SK-N-SH (cell line): ENCODE results near the gene ZNF425. TPM values are rescaled to one million over a fixed set of nuclear protein-coding genes. Genes with fewer than 3 reads are reported as not detected.

Experiments used
- CTCF ChIA-PET: fragments of 300-600, 350-600 bp; formaldehyde crosslinking; extraction: SDS; loops from one replicate; lab custom pipeline; 2021; lab: Yijun Ruan, JAX
- POLR2A ChIA-PET: fragments of 350-600 bp; sonication (Branson Sonifier 250); formaldehyde crosslinking; extraction: SDS; loops from one replicate; lab custom pipeline; 2020; ENCODE audit warnings: antibody characterized with exemption, inconsistent platforms; lab: Yijun Ruan, JAX
- DNase-seq: peaks from one replicate; pipeline ENCODE4 v3.0.0; 2012
- H2AFZ ChIP-seq: fragments of 200-600 bp; sonication (generic); 2 replicates; pipeline ENCODE4 v1.8.1; 2016; ENCODE audit warnings: antibody characterized with exemption, mild to moderate bottlenecking, low read depth
- H3F3A ChIP-seq: fragments of 200-600 bp; sonication (generic); replicated peaks from 2 replicates; pipeline ENCODE3; 2016; ENCODE audit warnings: antibody characterized with exemption, mild to moderate bottlenecking; ENCODE audit not compliant: insufficient read depth
- H3K27ac ChIP-seq, 2 experiments: fragments of 200-500 bp in 1 of 2; fragments of 200-600 bp in 1 of 2; sonication (Bioruptor generic) in 1 of 2; sonication (generic), shearing (Covaris generic) in 1 of 2; 2 replicates each; pipeline versions ENCODE4 v1.5.1 to v1.6.1; 2014 to 2016; ENCODE audit warnings: low read depth in 2 of 2, inconsistent platforms in 1 of 2, low read length in 1 of 2, mild to moderate bottlenecking in 1 of 2, mixed read lengths in 1 of 2
- H3K27me3 ChIP-seq: fragments of 200-600 bp; sonication (generic), shearing (Covaris generic); 2 replicates; pipeline ENCODE4 v1.6.1; 2016; ENCODE audit warnings: mixed run types; ENCODE audit not compliant: insufficient read depth
- H3K36me3 ChIP-seq, 2 experiments: fragments of 200-500 bp in 1 of 2; fragments of 200-600 bp in 1 of 2; sonication (Bioruptor generic) in 1 of 2; sonication (generic) in 1 of 2; replicated peaks in 1 of 2; 2 replicates each; pipeline versions ENCODE3 to v1.5.1; 2014 to 2016; ENCODE audit warnings: low read length in 1 of 2, mild to moderate bottlenecking in 1 of 2; ENCODE audit not compliant: insufficient read depth in 2 of 2, control insufficient read depth in 1 of 2
- H3K4me1 ChIP-seq, 2 experiments: fragments of 200-500 bp in 1 of 2; fragments of 200-600 bp in 1 of 2; sonication (Bioruptor generic) in 1 of 2; sonication (generic), shearing (Covaris generic) in 1 of 2; 2 replicates each; pipeline versions ENCODE4 v1.5.1 to v1.6.1; 2014 to 2016; ENCODE audit warnings: low read depth in 1 of 2, low read length in 1 of 2, mixed run types in 1 of 2; ENCODE audit not compliant: insufficient read depth in 2 of 2, control insufficient read depth in 1 of 2
- H3K4me2 ChIP-seq: fragments of 200-600 bp; sonication (generic), shearing (Covaris generic); 2 replicates; pipeline ENCODE4 v1.6.1; 2017; ENCODE audit warnings: mixed run types
- H3K4me3 ChIP-seq, 2 experiments: fragments of 200-500 bp in 1 of 2; fragments of 200-600 bp in 1 of 2; sonication (Bioruptor generic) in 1 of 2; sonication (generic), shearing (Covaris generic) in 1 of 2; 2 replicates each; pipeline versions ENCODE4 v1.5.1 to v1.8.1; 2014 to 2016; ENCODE audit warnings: low read depth in 2 of 2, inconsistent platforms in 1 of 2, low read length in 1 of 2, mild to moderate bottlenecking in 1 of 2, mixed read lengths in 1 of 2, moderate library complexity in 1 of 2
- H3K79me2 ChIP-seq: fragments of 200-600 bp; sonication (generic); 2 replicates; pipeline ENCODE4 v1.8.1; 2017; ENCODE audit warnings: mild to moderate bottlenecking; ENCODE audit not compliant: insufficient read depth
- H3K9ac ChIP-seq: fragments of 200-600 bp; sonication (generic); 2 replicates; pipeline ENCODE4 v1.6.1; 2017; ENCODE audit warnings: mixed run types
- H3K9me2 ChIP-seq: fragments of 200-600 bp; sonication (generic); 2 replicates; pipeline ENCODE4 v1.6.1; 2017; ENCODE audit warnings: mixed run types
- H3K9me3 ChIP-seq: fragments of 200-600 bp; sonication (generic); 2 replicates; pipeline ENCODE4 v1.6.1; 2017; ENCODE audit warnings: mixed run types, mild to moderate bottlenecking, moderate library complexity
- H4K20me1 ChIP-seq: fragments of 200-600 bp; sonication (generic); 2 replicates; pipeline ENCODE4 v1.6.1; 2017; ENCODE audit warnings: mild to moderate bottlenecking, mixed run types; ENCODE audit not compliant: insufficient read depth
- CHD2 ChIP-seq: fragments of 150-350 bp; IDR thresholded peaks from 2 replicates; pipeline ENCODE4 v1.6.1; 2018; ENCODE audit warnings: low read length; ENCODE audit not compliant: partially characterized antibody
- ELF1 ChIP-seq: IDR thresholded peaks from 2 replicates; pipeline ENCODE4 v1.4.0; 2012
- JUND ChIP-seq: IDR thresholded peaks from 2 replicates; pipeline ENCODE4 v1.4.0; 2012
- NRF1 ChIP-seq: IDR thresholded peaks from 2 replicates; pipeline ENCODE4 v1.6.1; 2012; ENCODE audit warnings: low read depth, mild to moderate bottlenecking, low read length
- RXRA ChIP-seq: IDR thresholded peaks from 2 replicates; pipeline ENCODE4 v1.4.0; 2012; ENCODE audit warnings: low read depth, mild to moderate bottlenecking, borderline replicate concordance
- SIN3A ChIP-seq: IDR thresholded peaks from 2 replicates; pipeline ENCODE4 v1.6.1; 2012; ENCODE audit warnings: low read depth, mild to moderate bottlenecking, low read length, moderate library complexity, borderline replicate concordance
- TAF1 ChIP-seq: IDR thresholded peaks from 2 replicates; pipeline ENCODE4 v1.6.1; 2012; ENCODE audit warnings: low read depth, mild to moderate bottlenecking, low read length, moderate library complexity, borderline replicate concordance
- TCF12 ChIP-seq: IDR thresholded peaks from 2 replicates; pipeline ENCODE4 v1.4.0; 2012
- WGBS: methylation state at CpG from one replicate; pipeline ENCODE4 v1.1.6; 2017; ENCODE audit warnings: low lambda C conversion rate; 5-methylcytosine and 5-hydroxymethylcytosine counted together
- polyA plus RNA-seq, 3 experiments: library from polyadenylated mRNA; depleted of rRNA; stranded (reverse); fragments of >200 nt; gene quantifications; 2 replicates each; pipeline ENCODE4 v1.2.3, GENCODE V29; 2012
- TF ChIP-seq, protein P1 (sequence below): IDR thresholded peaks from 2 replicates; pipeline ENCODE4 v1.4.0; 2012; ENCODE audit warnings: low read depth
- TF ChIP-seq, protein P2 (sequence below): fragments of 150-350 bp; IDR thresholded peaks from 2 replicates; pipeline ENCODE4 v1.6.1; 2016; ENCODE audit warnings: mild to moderate bottlenecking, low read depth, low read length
- TF ChIP-seq, protein P3 (sequence below): IDR thresholded peaks from 2 replicates; pipeline ENCODE4 v1.6.1; 2012; ENCODE audit warnings: mild to moderate bottlenecking, low read depth, low read length, moderate library complexity

Gene ZNF425
- polyA plus RNA-seq, 1 of the 3 experiments (the other 2 are of a cell fraction), result 1.4 TPM

DNA sequence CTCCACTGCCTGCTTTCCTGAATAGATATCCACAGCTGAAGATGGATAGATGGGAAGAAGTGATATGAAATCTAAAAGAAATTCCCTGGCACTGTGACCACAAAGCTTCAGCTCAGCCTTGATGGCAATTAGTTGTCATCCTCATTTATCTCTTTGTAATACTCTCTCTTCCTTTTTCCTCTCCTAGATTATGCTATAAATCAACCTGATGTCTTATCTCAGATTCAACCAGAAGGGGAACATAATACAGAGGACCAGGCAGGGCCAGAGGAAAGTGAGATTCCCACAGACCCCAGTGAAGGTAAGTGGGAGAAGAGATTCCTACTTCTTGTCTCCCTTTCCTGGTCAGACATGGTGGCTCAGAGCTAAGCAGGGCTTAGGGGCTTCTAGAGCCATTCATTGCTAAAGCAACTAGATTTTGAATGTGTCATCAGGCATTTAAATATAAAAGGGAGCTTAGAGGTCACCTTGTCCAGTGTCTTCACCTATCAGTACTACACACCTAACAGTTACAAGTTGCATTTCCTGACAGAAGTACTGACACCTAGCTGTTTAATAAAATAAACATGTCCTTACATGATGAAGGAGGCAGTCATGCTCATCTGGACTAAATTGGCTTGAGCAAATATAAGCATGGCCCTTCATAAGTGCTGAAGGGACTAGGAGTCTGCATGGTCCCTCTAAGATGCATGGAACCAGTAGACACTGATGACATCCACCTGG lies 40.7 kb upstream of the ZNF425 start:
- Histone ChIP-seq H3K27me3 (no peaks in the 10 kb centered on the region), H3K36me3 (peaks cover 38 to 79% of the 10 kb centered on the region in 2 experiments), H3K9ac (no peak overlapping the region), H3K79me2 (peaks cover 20% of the 10 kb centered on the region), H4K20me1 (no peaks in the 10 kb centered on the region), H3K4me2 (no peak overlapping the region), H3K4me3 (no peak overlapping the region), H3K27ac (no peak overlapping the region), H3F3A (peaks cover 6% of the 10 kb centered on the region), H3K9me2 (no peaks in the 10 kb centered on the region), H3K9me3 (no peaks in the 10 kb centered on the region), H3K4me1 (no peaks in the 10 kb centered on the region), H2AFZ (no peak overlapping the region)
- CTCF ChIA-PET, result interaction anchor here (0.8 to 2.2 kb wide), 5 partner anchors 16 to 95 kb away, joined by 3 to 9 read pairs (median 6); partner anchors contain the start of genes ZNF282, ZNF398 and ZNF783
- POLR2A ChIA-PET, result no interaction called here
- TF ChIP-seq TCF12 (no peak), TAF1 (no peak), JUND (no peak), NRF1 (no peak), RXRA (no peak), SIN3A (no peak), ELF1 (no peak), CHD2 (no peak)
- TF ChIP-seq, protein P1, sequence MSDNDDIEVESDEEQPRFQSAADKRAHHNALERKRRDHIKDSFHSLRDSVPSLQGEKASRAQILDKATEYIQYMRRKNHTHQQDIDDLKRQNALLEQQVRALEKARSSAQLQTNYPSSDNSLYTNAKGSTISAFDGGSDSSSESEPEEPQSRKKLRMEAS, result no peak
- TF ChIP-seq, protein P2, sequence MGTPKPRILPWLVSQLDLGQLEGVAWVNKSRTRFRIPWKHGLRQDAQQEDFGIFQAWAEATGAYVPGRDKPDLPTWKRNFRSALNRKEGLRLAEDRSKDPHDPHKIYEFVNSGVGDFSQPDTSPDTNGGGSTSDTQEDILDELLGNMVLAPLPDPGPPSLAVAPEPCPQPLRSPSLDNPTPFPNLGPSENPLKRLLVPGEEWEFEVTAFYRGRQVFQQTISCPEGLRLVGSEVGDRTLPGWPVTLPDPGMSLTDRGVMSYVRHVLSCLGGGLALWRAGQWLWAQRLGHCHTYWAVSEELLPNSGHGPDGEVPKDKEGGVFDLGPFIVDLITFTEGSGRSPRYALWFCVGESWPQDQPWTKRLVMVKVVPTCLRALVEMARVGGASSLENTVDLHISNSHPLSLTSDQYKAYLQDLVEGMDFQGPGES, result no peak
- DNase-seq, result no peak

DNA sequence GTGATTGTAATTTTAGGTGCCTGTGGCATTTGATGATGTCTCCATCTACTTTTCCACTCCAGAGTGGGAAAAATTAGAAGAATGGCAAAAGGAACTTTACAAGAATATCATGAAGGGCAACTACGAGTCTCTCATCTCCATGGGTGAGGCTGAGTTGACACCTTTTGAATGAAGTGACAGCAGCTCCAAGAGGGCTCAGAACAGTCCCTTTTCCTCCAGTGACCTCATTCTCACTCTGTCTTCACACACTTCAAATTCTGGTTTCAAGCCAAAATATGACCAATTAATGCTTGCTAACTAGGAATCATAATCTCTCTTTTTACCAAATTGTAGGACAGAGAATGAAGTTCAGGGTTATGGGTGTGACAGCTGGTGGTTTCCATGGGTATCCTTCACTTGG lies 40.0 kb upstream of the ZNF425 start:
- H3K36me3 ChIP-seq, result peaks cover 37 to 79% of the 10 kb centered on the region in 2 experiments
- H3K4me2 ChIP-seq, result no peak overlapping the region
- TF ChIP-seq, protein P3, sequence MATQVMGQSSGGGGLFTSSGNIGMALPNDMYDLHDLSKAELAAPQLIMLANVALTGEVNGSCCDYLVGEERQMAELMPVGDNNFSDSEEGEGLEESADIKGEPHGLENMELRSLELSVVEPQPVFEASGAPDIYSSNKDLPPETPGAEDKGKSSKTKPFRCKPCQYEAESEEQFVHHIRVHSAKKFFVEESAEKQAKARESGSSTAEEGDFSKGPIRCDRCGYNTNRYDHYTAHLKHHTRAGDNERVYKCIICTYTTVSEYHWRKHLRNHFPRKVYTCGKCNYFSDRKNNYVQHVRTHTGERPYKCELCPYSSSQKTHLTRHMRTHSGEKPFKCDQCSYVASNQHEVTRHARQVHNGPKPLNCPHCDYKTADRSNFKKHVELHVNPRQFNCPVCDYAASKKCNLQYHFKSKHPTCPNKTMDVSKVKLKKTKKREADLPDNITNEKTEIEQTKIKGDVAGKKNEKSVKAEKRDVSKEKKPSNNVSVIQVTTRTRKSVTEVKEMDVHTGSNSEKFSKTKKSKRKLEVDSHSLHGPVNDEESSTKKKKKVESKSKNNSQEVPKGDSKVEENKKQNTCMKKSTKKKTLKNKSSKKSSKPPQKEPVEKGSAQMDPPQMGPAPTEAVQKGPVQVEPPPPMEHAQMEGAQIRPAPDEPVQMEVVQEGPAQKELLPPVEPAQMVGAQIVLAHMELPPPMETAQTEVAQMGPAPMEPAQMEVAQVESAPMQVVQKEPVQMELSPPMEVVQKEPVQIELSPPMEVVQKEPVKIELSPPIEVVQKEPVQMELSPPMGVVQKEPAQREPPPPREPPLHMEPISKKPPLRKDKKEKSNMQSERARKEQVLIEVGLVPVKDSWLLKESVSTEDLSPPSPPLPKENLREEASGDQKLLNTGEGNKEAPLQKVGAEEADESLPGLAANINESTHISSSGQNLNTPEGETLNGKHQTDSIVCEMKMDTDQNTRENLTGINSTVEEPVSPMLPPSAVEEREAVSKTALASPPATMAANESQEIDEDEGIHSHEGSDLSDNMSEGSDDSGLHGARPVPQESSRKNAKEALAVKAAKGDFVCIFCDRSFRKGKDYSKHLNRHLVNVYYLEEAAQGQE, result no peak
- no peak for TF ChIP-seq TCF12
- TF ChIP-seq SIN3A, result no peak
- TF ChIP-seq RXRA, result no peak
- H4K20me1 ChIP-seq, result no peaks in the 10 kb centered on the region
- no peak overlapping the region for H3K4me3 ChIP-seq
- H3K27ac ChIP-seq, result no peak overlapping the region
- H3K79me2 ChIP-seq, result peaks cover 26% of the 10 kb centered on the region
- no peaks in the 10 kb centered on the region for H3K9me3 ChIP-seq
- no peak overlapping the region for H2AFZ ChIP-seq
- no peaks in the 10 kb centered on the region for H3K9me2 ChIP-seq
- no peak overlapping the region for H3K9ac ChIP-seq
- POLR2A ChIA-PET, result no interaction called here
- H3F3A ChIP-seq, result peaks cover 6% of the 10 kb centered on the region
- DNase-seq, result no peak
- H3K27me3 ChIP-seq, result no peaks in the 10 kb centered on the region
- 0 out of 4 replicates have a peak, but pooled peaks cover 0 to 1% of the 10 kb centered on the region in 2 experiments for H3K4me1 ChIP-seq
- 94% methylated on average over 1 of the region's 1 CpG for whole genome bisulfite sequencing
- CTCF ChIA-PET, result interaction anchor here (1.0 to 2.6 kb wide), 6 partner anchors 15 to 29 kb away, joined by 3 to 11 read pairs (median 6); partner anchors contain the start of genes ZNF282 and ZNF398
